A549 (cell line): ENCODE results near the gene PNPLA2. TPM values are rescaled to one million over a fixed set of nuclear protein-coding genes. Genes with fewer than 3 reads are reported as not detected.

Experiments used
- ATAC-seq, 2 experiments: fragments of 200-7000 bp in 1 of 2; fragments of >200 bp in 1 of 2; cut with Nextera tagmentation in 1 of 2; cut with Tn5 transposase in 1 of 2; 3 replicates each; pipeline versions ENCODE4 v1.8.0 to v1.9.1; 2018 to 2020; ENCODE audit warnings: mild to moderate bottlenecking in 1 of 2, moderate library complexity in 1 of 2
- CTCF ChIA-PET: fragments of 300-600 bp; sonication (Branson Sonifier 250); formaldehyde crosslinking; extraction: SDS; loops from one replicate; lab custom pipeline; 2021; ENCODE audit warnings: antibody characterized with exemption, inconsistent platforms; lab: Yijun Ruan, JAX
- POLR2A ChIA-PET: fragments of 350-600 bp; formaldehyde crosslinking; extraction: SDS; loops from one replicate; lab custom pipeline; 2021; ENCODE audit warnings: antibody characterized with exemption, inconsistent platforms; lab: Yijun Ruan, JAX
- DNase-seq, 2 experiments: peaks; one replicate each; pipeline versions ENCODE4 v3.0.0 to v3.0.0-alpha.2; 2011 to 2016; ENCODE audit warnings: low read depth in 1 of 2, low spot score in 1 of 2
- FAIRE-seq: peaks from 2 replicates; lab custom pipeline; 2011; peaks lifted over from hg19 to GRCh38; lab: Jason Lieb, UNC
- H3K27ac ChIP-seq, 2 experiments: fragments of >200 bp; sonication (Bioruptor Twin); formaldehyde crosslinking; 3 replicates each; pipeline ENCODE4 v1.5.1; 2016 to 2017
- H3K4me1 ChIP-seq: fragments of >200 bp; sonication (Bioruptor Twin); formaldehyde crosslinking; 3 replicates; pipeline ENCODE4 v1.6.1; 2016
- H3K4me2 ChIP-seq: fragments of >200 bp; sonication (Bioruptor Twin); formaldehyde crosslinking; 3 replicates; pipeline ENCODE4 v1.6.1; 2016
- H3K4me3 ChIP-seq: fragments of >200 bp; sonication (Bioruptor Twin); formaldehyde crosslinking; 3 replicates; pipeline ENCODE4 v1.5.1; 2016
- H3K9me3 ChIP-seq: fragments of >200 bp; sonication (Bioruptor Twin); formaldehyde crosslinking; 3 replicates; pipeline ENCODE4 v1.6.1; 2016
- CBX2 ChIP-seq: fragments of 200-600 bp; sonication (generic); IDR thresholded peaks from 2 replicates; pipeline ENCODE4 v1.6.1; 2016; ENCODE audit warnings: low read depth, mild to moderate bottlenecking, borderline replicate concordance
- CEBPB ChIP-seq, 2 experiments: fragments of >200 bp in 1 of 2; sonication (Bioruptor Twin) in 1 of 2; formaldehyde crosslinking in 1 of 2; IDR thresholded peaks; 2 replicates each; pipeline ENCODE4 v1.6.1; 2012 to 2016
- CHD2 ChIP-seq: fragments of 150-350 bp; IDR thresholded peaks from 2 replicates; pipeline ENCODE4 v1.6.1; 2014; ENCODE audit warnings: low read length; ENCODE audit not compliant: partially characterized antibody
- CHD4 ChIP-seq: fragments of 200-600 bp; sonication (generic); IDR thresholded peaks from 2 replicates; pipeline ENCODE4 v1.6.1; 2016; ENCODE audit warnings: antibody characterized with exemption, mild to moderate bottlenecking, borderline replicate concordance
- E2F6 ChIP-seq: IDR thresholded peaks from 2 replicates; pipeline ENCODE4 v1.6.1; 2012; ENCODE audit warnings: low read depth, borderline replicate concordance
- EHF ChIP-seq: fragments of 250-450 bp; sonication (Bioruptor Pico); IDR thresholded peaks from 2 replicates; pipeline ENCODE4 v1.5.0; 2020; ENCODE audit warnings: mild to moderate bottlenecking
- ELK1 ChIP-seq: fragments of 150-350 bp; IDR thresholded peaks from 2 replicates; pipeline ENCODE4 v1.6.1; 2014; ENCODE audit warnings: low read depth, mild to moderate bottlenecking, low read length
- FOSB ChIP-seq: fragments of 250-450 bp; sonication (Bioruptor Pico); IDR thresholded peaks from 2 replicates; pipeline ENCODE4 v1.5.0; 2020; ENCODE audit warnings: mild to moderate bottlenecking, moderate library complexity
- FOXS1 ChIP-seq: fragments of 250-450 bp; sonication (Bioruptor Pico); IDR thresholded peaks from 2 replicates; pipeline ENCODE4 v1.5.0; 2020; ENCODE audit warnings: mild to moderate bottlenecking, moderate library complexity
- GATA3 ChIP-seq: IDR thresholded peaks from 2 replicates; pipeline ENCODE4 v1.6.1; 2012; ENCODE audit warnings: borderline replicate concordance
- HDAC2 ChIP-seq: fragments of 200-600 bp; sonication (generic); IDR thresholded peaks from 2 replicates; pipeline ENCODE4 v1.6.1; 2016
- HOXA7 ChIP-seq: fragments of 250-450 bp; sonication (Bioruptor Pico); IDR thresholded peaks from 2 replicates; pipeline ENCODE4 v1.5.0; 2020; ENCODE audit warnings: mild to moderate bottlenecking, moderate library complexity
- HOXB5 ChIP-seq: fragments of 250-450 bp; sonication (Bioruptor Pico); IDR thresholded peaks from 2 replicates; pipeline ENCODE4 v1.5.0; 2020; ENCODE audit warnings: mild to moderate bottlenecking, moderate library complexity
- JUN ChIP-seq, 2 experiments: fragments of >200 bp; sonication (Bioruptor Twin); formaldehyde crosslinking; IDR thresholded peaks; 2 replicates in 1 of 2; 3 replicates in 1 of 2; pipeline ENCODE4 v1.6.1; 2016 to 2017
- JUNB ChIP-seq: fragments of >200 bp; sonication (Bioruptor Twin); formaldehyde crosslinking; IDR thresholded peaks from 2 replicates; pipeline ENCODE4 v1.6.1; 2016
- MAFK ChIP-seq: fragments of 450-650 bp; IDR thresholded peaks from 2 replicates; pipeline ENCODE4 v1.6.1; 2014; ENCODE audit not compliant: partially characterized antibody
- MAX ChIP-seq: IDR thresholded peaks from 2 replicates; pipeline ENCODE4 v1.6.1; 2012
- MAZ ChIP-seq: fragments of 150-350 bp; IDR thresholded peaks from 2 replicates; pipeline ENCODE4 v1.6.1; 2014; ENCODE audit warnings: antibody characterized with exemption, low read depth, low read length, borderline replicate concordance
- NR3C1 ChIP-seq: fragments of >200 bp; sonication (Bioruptor Twin); formaldehyde crosslinking; IDR thresholded peaks from 3 replicates; pipeline ENCODE4 v1.6.1; 2017
- PHF8 ChIP-seq: fragments of 200-600 bp; sonication (generic); IDR thresholded peaks from 2 replicates; pipeline ENCODE4 v1.6.1; 2016; ENCODE audit warnings: low read depth, mild to moderate bottlenecking, antibody characterized with exemption, moderate library complexity, borderline replicate concordance
- POLR2A ChIP-seq: IDR thresholded peaks from 2 replicates; pipeline ENCODE4 v1.6.1; 2012; ENCODE audit warnings: mild to moderate bottlenecking, low read length
- RARB ChIP-seq: fragments of 250-450 bp; sonication (Bioruptor Pico); IDR thresholded peaks from 2 replicates; pipeline ENCODE4 v1.8.0; 2021; ENCODE audit warnings: mild to moderate bottlenecking, moderate library complexity
- RFX5 ChIP-seq: fragments of 450-650 bp; IDR thresholded peaks from 2 replicates; pipeline ENCODE4 v1.7.1; 2014; ENCODE audit warnings: antibody characterized with exemption, mild to moderate bottlenecking, moderate library complexity
- RNF2 ChIP-seq: fragments of 200-600 bp; sonication (generic); IDR thresholded peaks from 2 replicates; pipeline ENCODE4 v1.6.1; 2016; ENCODE audit warnings: low read depth, mild to moderate bottlenecking, antibody characterized with exemption, moderate library complexity, borderline replicate concordance
- SMC3 ChIP-seq: fragments of >200 bp; sonication (Bioruptor Twin); formaldehyde crosslinking; IDR thresholded peaks from 3 replicates; pipeline ENCODE4 v1.6.1; 2018; ENCODE audit warnings: inconsistent platforms
- SREBF2 ChIP-seq: fragments of 450-650 bp; IDR thresholded peaks from 2 replicates; pipeline ENCODE4 v1.6.1; 2014; ENCODE audit warnings: mild to moderate bottlenecking, moderate library complexity
- ZNF302 ChIP-seq: fragments of 250-450 bp; sonication (Bioruptor Pico); IDR thresholded peaks from 2 replicates; pipeline ENCODE4 v1.9.0; 2021; ENCODE audit warnings: inconsistent platforms, mild to moderate bottlenecking, moderate library complexity
- ZSCAN20 ChIP-seq: fragments of 250-450 bp; sonication (Bioruptor Pico); IDR thresholded peaks from 2 replicates; pipeline ENCODE4 v1.8.0; 2022; ENCODE audit warnings: mild to moderate bottlenecking, moderate library complexity
- WGBS: methylation state at CpG from one replicate; pipeline ENCODE4 v1.1.6; 2017; ENCODE audit errors: missing lambda C conversion rate; 5-methylcytosine and 5-hydroxymethylcytosine counted together
- polyA plus RNA-seq, 4 experiments: library from polyadenylated mRNA; depleted of rRNA in 3 of 4; stranded (reverse); fragments of >200 nt; fragmentation: RNase III in 1 of 4; extraction: RNeasy Plus Mini Kit Qiagen cat#74134 plus additional on column Dnase treatment in 1 of 4; gene quantifications; 2 replicates in 3 of 4; 3 replicates in 1 of 4; pipeline ENCODE4 v1.2.3, GENCODE V29; 2011 to 2017
- TF ChIP-seq, protein P1 (sequence below): fragments of >200 bp; sonication (Bioruptor Twin); formaldehyde crosslinking; IDR thresholded peaks from 3 replicates; pipeline ENCODE4 v1.5.1; 2016

PNPLA2 gene
- polyA plus RNA-seq, 2 of the 4 experiments (the other 2 are of a cell fraction), result 13.2 to 25.4 TPM

DNA sequence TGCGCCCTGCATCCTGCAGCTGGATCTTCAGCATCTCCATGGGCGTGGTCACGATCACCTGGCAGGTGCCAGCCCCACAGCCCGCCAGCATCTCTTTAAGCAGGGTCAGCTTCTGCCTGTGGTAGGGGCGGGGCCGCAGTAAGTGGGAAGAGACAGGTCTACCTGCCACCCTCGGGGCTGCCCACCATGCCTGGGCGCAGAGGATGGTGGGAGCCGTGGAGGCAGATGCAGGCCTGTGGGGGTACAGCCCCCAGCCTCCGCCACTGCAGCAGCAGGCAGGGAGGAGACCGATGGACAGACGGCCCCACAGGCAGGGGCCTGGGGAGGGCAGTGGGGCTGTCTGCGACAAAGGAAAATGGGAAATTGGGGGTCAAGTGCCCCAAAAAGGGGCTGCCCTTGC, 25.8 kb upstream of the PNPLA2 start:
- WGBS, result 96% methylated on average over 5 of the region's 13 CpGs
- ATAC-seq (no peak), DNase-seq (no peak), FAIRE-seq (no peak)
- Histone ChIP-seq H3K9me3 (no peaks in the 10 kb centered on the region), H3K4me2 (no peak overlapping the region), H3K27ac (no peak overlapping the region), H3K4me1 (peaks cover 51% of the 10 kb centered on the region), H3K4me3 (no peak overlapping the region)
- CTCF ChIA-PET, result interaction anchor here (0.6 to 1.0 kb wide), 3 partner anchors 9 to 66 kb away, joined by 3 read pairs; no protein-coding TSS in a partner anchor
- POLR2A ChIA-PET, result no interaction called here
- TF ChIP-seq E2F6 (no peak), GATA3 (no peak), JUN (IDR thresholded peaks at IDR 0.05) (no peak), HOXB5 (CRISPR knock-in tag) (no peak), ELK1 (no peak), EHF (no peak), FOSB (CRISPR knock-in tag) (no peak), ZSCAN20 (CRISPR knock-in tag) (no peak), CEBPB (IDR thresholded peaks at IDR 0.05) (no peak), FOXS1 (CRISPR knock-in tag) (no peak), MAFK (no peak), POLR2A (no peak), RARB (CRISPR knock-in tag) (no peak), SREBF2 (no peak), ZNF302 (CRISPR knock-in tag) (no peak), SMC3 (no peak), MAZ (no peak), CBX2 (no peak), MAX (no peak)
- TF ChIP-seq, protein P1, sequence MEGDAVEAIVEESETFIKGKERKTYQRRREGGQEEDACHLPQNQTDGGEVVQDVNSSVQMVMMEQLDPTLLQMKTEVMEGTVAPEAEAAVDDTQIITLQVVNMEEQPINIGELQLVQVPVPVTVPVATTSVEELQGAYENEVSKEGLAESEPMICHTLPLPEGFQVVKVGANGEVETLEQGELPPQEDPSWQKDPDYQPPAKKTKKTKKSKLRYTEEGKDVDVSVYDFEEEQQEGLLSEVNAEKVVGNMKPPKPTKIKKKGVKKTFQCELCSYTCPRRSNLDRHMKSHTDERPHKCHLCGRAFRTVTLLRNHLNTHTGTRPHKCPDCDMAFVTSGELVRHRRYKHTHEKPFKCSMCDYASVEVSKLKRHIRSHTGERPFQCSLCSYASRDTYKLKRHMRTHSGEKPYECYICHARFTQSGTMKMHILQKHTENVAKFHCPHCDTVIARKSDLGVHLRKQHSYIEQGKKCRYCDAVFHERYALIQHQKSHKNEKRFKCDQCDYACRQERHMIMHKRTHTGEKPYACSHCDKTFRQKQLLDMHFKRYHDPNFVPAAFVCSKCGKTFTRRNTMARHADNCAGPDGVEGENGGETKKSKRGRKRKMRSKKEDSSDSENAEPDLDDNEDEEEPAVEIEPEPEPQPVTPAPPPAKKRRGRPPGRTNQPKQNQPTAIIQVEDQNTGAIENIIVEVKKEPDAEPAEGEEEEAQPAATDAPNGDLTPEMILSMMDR, result no peak

- CTCF ChIA-PET, result interaction anchor here (0.9 kb wide), 1 partner anchor 28 kb away, joined by 3 read pairs; no protein-coding TSS in a partner anchor
- Histone ChIP-seq H3K4me1 (peaks cover 51% of the 10 kb centered on the region), H3K9me3 (no peaks in the 10 kb centered on the region), H3K4me3 (no peak overlapping the region), H3K27ac (no peak overlapping the region), H3K4me2 (no peak overlapping the region)
- 100% methylated on average over 1 of the region's 7 CpGs for WGBS
- TF ChIP-seq POLR2A, result no peak
- TF ChIP-seq CBX2, result no peak
- no peak for TF ChIP-seq PHF8
- TF ChIP-seq HOXA7 (CRISPR knock-in tag), result no peak
- TF ChIP-seq SMC3, result no peak
- no peak for TF ChIP-seq JUNB
- no peak for TF ChIP-seq HDAC2
- TF ChIP-seq FOSB (CRISPR knock-in tag), result no peak
- no peak for TF ChIP-seq CHD2
- TF ChIP-seq RNF2, result no peak
- no peak for TF ChIP-seq RFX5
- no peak for TF ChIP-seq CHD4
- no peak for TF ChIP-seq NR3C1
- no peak for FAIRE-seq
- no peak for ATAC-seq
- POLR2A ChIA-PET, result no interaction called here
- DNase-seq, result no peak
These were observed 25.2 kb upstream of the PNPLA2 start for GRCh38 chr11:793556-793955.
